HEK293 (cell line): ENCODE data around the gene RPS15.

Source experiments
- BCL11A ChIP-seq: fragments of 450-650 bp; formaldehyde crosslinking; IDR thresholded peaks from 2 replicates; pipeline ENCODE4 v1.5.1; 2016; ENCODE audit warnings: low read depth, missing biosample characterization, missing genetic modification characterization
- GLI2 ChIP-seq: fragments of 450-650 bp; formaldehyde crosslinking; IDR thresholded peaks from 2 replicates; pipeline ENCODE4; 2017; ENCODE audit warnings: missing biosample characterization, missing genetic modification characterization, low read depth, borderline replicate concordance
- HOXD13 ChIP-seq: sonication (generic); formaldehyde crosslinking; IDR thresholded peaks from 2 replicates; pipeline ENCODE4 v1.8.0; 2022; ENCODE audit warnings: missing genetic modification reagents, borderline replicate concordance
- IKZF3 ChIP-seq: fragments of 450-650 bp; IDR thresholded peaks from 2 replicates; pipeline ENCODE4 v1.5.0; 2018; ENCODE audit warnings: missing biosample characterization, mild to moderate bottlenecking, missing genetic modification characterization, moderate library complexity
- MEIS1 ChIP-seq: sonication (generic); formaldehyde crosslinking; IDR thresholded peaks from 2 replicates; pipeline ENCODE4 v1.8.1; 2022; ENCODE audit warnings: missing genetic modification reagents, mild to moderate bottlenecking, borderline replicate concordance
- PATZ1 ChIP-seq: fragments of 450-650 bp; formaldehyde crosslinking; IDR thresholded peaks from 2 replicates; pipeline ENCODE4 v1.5.1; 2016; ENCODE audit warnings: missing biosample characterization, missing genetic modification characterization
- PBX3 ChIP-seq: sonication (generic); formaldehyde crosslinking; IDR thresholded peaks from 2 replicates; pipeline ENCODE4 v1.8.1; 2022; ENCODE audit warnings: mild to moderate bottlenecking, moderate library complexity, missing genetic modification reagents
- PRDM1 ChIP-seq: fragments of 450-650 bp; formaldehyde crosslinking; IDR thresholded peaks from 2 replicates; pipeline ENCODE4; 2016; ENCODE audit warnings: missing biosample characterization, missing genetic modification characterization
- ZBTB20 ChIP-seq: fragments of 450-650 bp; formaldehyde crosslinking; IDR thresholded peaks from 2 replicates; pipeline ENCODE4 v1.5.1; 2016; ENCODE audit warnings: missing biosample characterization, missing genetic modification characterization
- ZFP69B ChIP-seq: fragments of 450-650 bp; formaldehyde crosslinking; IDR thresholded peaks from 2 replicates; pipeline ENCODE4 v1.5.1; 2016; ENCODE audit warnings: missing biosample characterization, missing genetic modification characterization
- ZNF148 ChIP-seq: fragments of 450-650 bp; formaldehyde crosslinking; IDR thresholded peaks from 2 replicates; pipeline ENCODE4 v1.5.0; 2017; ENCODE audit warnings: missing biosample characterization, missing genetic modification characterization, borderline replicate concordance
- ZNF174 ChIP-seq: fragments of 450-650 bp; formaldehyde crosslinking; IDR thresholded peaks from 2 replicates; pipeline ENCODE4 v1.5.0; 2017; ENCODE audit warnings: missing biosample characterization, mild to moderate bottlenecking, missing genetic modification characterization
- ZNF248 ChIP-seq: fragments of 450-650 bp; formaldehyde crosslinking; IDR thresholded peaks from 2 replicates; pipeline ENCODE4 v1.5.1; 2017; ENCODE audit warnings: missing biosample characterization, missing genetic modification characterization
- ZNF26 ChIP-seq: fragments of 450-650 bp; formaldehyde crosslinking; IDR thresholded peaks from 2 replicates; pipeline ENCODE4 v1.5.1; 2016; ENCODE audit warnings: missing biosample characterization, missing genetic modification characterization
- ZNF280C ChIP-seq: fragments of 450-650 bp; formaldehyde crosslinking; IDR thresholded peaks from 2 replicates; pipeline ENCODE4 v1.5.1; 2016; ENCODE audit warnings: missing biosample characterization, missing genetic modification characterization
- ZNF311 ChIP-seq: fragments of 450-650 bp; formaldehyde crosslinking; IDR thresholded peaks from 2 replicates; pipeline ENCODE4 v1.5.1; 2017; ENCODE audit warnings: missing biosample characterization, missing genetic modification characterization, borderline replicate concordance
- ZNF426 ChIP-seq: fragments of 450-650 bp; formaldehyde crosslinking; IDR thresholded peaks from 2 replicates; pipeline ENCODE4 v1.5.1; 2017; ENCODE audit warnings: missing biosample characterization, missing genetic modification characterization, mild to moderate bottlenecking, inconsistent platforms, moderate library complexity
- ZNF48 ChIP-seq: fragments of 450-650 bp; formaldehyde crosslinking; IDR thresholded peaks from 2 replicates; pipeline ENCODE4 v1.5.1; 2016; ENCODE audit warnings: missing biosample characterization, missing genetic modification characterization
- ZNF560 ChIP-seq: fragments of 450-650 bp; formaldehyde crosslinking; IDR thresholded peaks from 2 replicates; pipeline ENCODE4 v1.5.1; 2017; ENCODE audit warnings: missing biosample characterization, missing genetic modification characterization, borderline replicate concordance
- ZNF571 ChIP-seq: fragments of 450-650 bp; formaldehyde crosslinking; IDR thresholded peaks from 2 replicates; pipeline ENCODE4 v1.5.0; 2017; ENCODE audit warnings: missing biosample characterization, missing genetic modification characterization
- ZNF580 ChIP-seq: fragments of 450-650 bp; formaldehyde crosslinking; IDR thresholded peaks from 2 replicates; pipeline ENCODE4 v1.5.1; 2016; ENCODE audit warnings: missing biosample characterization, missing genetic modification characterization
- ZNF639 ChIP-seq: fragments of 450-650 bp; formaldehyde crosslinking; IDR thresholded peaks from 2 replicates; pipeline ENCODE4 v1.5.1; 2016; ENCODE audit warnings: missing biosample characterization, missing genetic modification characterization
- ZNF76 ChIP-seq: fragments of 450-650 bp; formaldehyde crosslinking; IDR thresholded peaks from 2 replicates; pipeline ENCODE4; 2016; ENCODE audit warnings: low read depth, missing biosample characterization, missing genetic modification characterization, borderline replicate concordance
- ZSCAN16 ChIP-seq: fragments of 450-650 bp; formaldehyde crosslinking; IDR thresholded peaks from 2 replicates; pipeline ENCODE4 v1.5.1; 2016; ENCODE audit warnings: missing biosample characterization, missing genetic modification characterization
- ZXDB ChIP-seq: fragments of 450-650 bp; formaldehyde crosslinking; IDR thresholded peaks from 2 replicates; pipeline ENCODE4 v1.5.1; 2016; ENCODE audit warnings: missing biosample characterization, missing genetic modification characterization

Gene RPS15

GRCh38 chr19:1400281-1401137 is 37.7 kb upstream of the RPS15 start (continued):
- TF ChIP-seq ZNF148 (no peak), PATZ1 (tag by site-specific recombination) (0 out of 2 replicates have a peak, but pooled peaks have one; percentile 89), MEIS1 (CRISPR knock-in tag) (no peak), IKZF3 (no peak), ZNF248 (tag by site-specific recombination) (no peak), ZNF174 (tag by site-specific recombination) (no peak), ZNF311 (tag by site-specific recombination) (no peak), ZXDB (tag by site-specific recombination) (0 out of 2 replicates have a peak, but pooled peaks have one; percentile 19), HOXD13 (CRISPR knock-in tag) (no peak), ZNF76 (no peak; the same call in 1 of the 2 replicates), PRDM1 (tag by site-specific recombination) (no peak), ZNF639 (tag by site-specific recombination) (peak; percentile 86), ZBTB20 (tag by site-specific recombination) (peak; percentile 41; the same call in 1 of the 2 replicates), PBX3 (0 out of 2 replicates have a peak, but pooled peaks have one; percentile 13), GLI2 (tag by site-specific recombination) (no peak), ZNF280C (no peak), BCL11A (tag by site-specific recombination) (peak; percentile 53; the same call in 1 of the 2 replicates), ZNF48 (no peak), ZNF26 (tag by site-specific recombination) (no peak), ZSCAN16 (tag by site-specific recombination) (no peak), ZNF580 (peak; percentile 68; the same call in 1 of the 2 replicates), ZNF571 (tag by site-specific recombination) (no peak), ZNF560 (tag by site-specific recombination) (no peak), ZFP69B (tag by site-specific recombination) (peak; percentile 85; the same call in 1 of the 2 replicates), ZNF426 (no peak)
